GM12875 (cell line): Measurements from ENCODE around the gene MAP3K3.

Experiments used
- H3K4me3 ChIP-seq: one replicate; pipeline ENCODE4 v1.5.1; 2011; ENCODE audit warnings: low read depth, low read length, control low read depth
- CTCF ChIP-seq: IDR thresholded peaks from 2 replicates; pipeline ENCODE4 v1.5.1; 2011; ENCODE audit warnings: low read depth, mild to moderate bottlenecking, control low read depth, inconsistent platforms, low read length, moderate library complexity, borderline replicate concordance; ENCODE audit not compliant: insufficient read depth

The MAP3K3 gene

DNA sequence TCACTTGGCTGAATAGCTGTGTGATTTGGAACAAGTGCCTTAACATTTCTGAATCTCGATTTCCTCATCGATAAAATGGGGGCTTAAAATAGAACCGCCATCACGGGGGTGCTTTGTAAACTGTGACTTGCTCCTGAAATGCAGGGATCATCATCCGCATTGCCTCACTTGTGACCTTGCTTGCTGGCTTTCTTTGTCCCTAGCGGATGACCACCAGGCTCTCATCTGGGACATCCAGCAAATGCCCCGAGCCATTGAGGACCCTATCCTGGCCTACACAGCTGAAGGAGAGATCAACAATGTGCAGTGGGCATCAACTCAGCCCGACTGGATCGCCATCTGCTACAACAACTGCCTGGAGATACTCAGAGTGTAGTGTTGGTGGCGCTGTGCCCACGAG is 33.4 kb upstream of the MAP3K3 start:
- TF ChIP-seq CTCF: no peak
- no peak overlapping the region for H3K4me3 ChIP-seq

DNA sequence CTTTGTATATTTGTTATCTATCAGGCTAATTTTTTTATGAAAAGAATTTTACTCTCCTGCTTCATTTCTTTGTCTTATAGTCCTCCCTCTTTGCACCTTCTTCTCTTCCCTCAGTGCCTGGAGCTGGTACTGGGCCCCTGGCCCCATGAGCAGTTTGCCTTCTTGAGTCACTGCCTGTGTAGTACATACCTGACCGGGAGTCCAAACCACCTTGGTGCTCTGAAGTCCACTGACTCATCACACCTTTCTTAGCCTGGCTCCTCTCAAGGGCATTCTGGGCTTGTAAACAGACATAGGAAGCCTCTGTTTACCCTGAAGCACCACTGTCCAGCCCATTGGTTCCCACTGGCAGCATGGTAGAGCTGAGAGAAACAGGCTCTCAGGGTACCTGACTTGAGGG is 32.6 kb upstream of the MAP3K3 start:
- no peak for TF ChIP-seq CTCF

DNA sequence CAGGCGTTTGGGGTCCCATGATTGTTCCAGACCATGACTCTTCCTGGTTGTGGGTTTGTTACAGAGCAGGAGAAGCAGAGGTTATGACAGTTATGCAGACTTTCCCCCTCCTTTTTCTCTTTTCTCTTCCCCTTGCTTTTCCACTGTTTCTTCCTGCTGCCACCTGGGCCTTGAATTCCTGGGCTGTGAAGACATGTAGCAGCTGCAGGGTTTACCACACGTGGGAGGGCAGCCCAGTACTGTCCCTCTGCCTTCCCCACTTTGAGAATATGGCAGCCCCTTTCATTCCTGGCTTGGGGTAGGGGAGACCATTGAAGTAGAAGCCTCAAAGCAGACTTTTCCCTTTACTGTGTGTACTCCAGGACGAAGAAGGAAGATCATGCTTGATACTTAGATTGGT is 29.4 kb upstream of the MAP3K3 start:
- TF ChIP-seq CTCF: no peak
- H3K4me3 ChIP-seq: no peak overlapping the region

More for the DNA sequence above, 32.6 kb upstream of the MAP3K3 start:
- H3K4me3 ChIP-seq: no peak overlapping the region

- no peak overlapping the region for H3K4me3 ChIP-seq
- no peak for TF ChIP-seq CTCF
Observed at GRCh38 chr17:63595132-63595531, 27.1 kb upstream of the MAP3K3 start.

GRCh38 chr17:63596856-63597586 is 25.2 kb upstream of the MAP3K3 start:
- H3K4me3 ChIP-seq: no peak overlapping the region
- TF ChIP-seq CTCF: no peak

GRCh38 chr17:63598281-63598680 is 23.9 kb upstream of the MAP3K3 start:
- no peak overlapping the region for H3K4me3 ChIP-seq
- no peak for TF ChIP-seq CTCF
